ENCODE data around the gene PEA15.

PEA15 gene

DNA sequence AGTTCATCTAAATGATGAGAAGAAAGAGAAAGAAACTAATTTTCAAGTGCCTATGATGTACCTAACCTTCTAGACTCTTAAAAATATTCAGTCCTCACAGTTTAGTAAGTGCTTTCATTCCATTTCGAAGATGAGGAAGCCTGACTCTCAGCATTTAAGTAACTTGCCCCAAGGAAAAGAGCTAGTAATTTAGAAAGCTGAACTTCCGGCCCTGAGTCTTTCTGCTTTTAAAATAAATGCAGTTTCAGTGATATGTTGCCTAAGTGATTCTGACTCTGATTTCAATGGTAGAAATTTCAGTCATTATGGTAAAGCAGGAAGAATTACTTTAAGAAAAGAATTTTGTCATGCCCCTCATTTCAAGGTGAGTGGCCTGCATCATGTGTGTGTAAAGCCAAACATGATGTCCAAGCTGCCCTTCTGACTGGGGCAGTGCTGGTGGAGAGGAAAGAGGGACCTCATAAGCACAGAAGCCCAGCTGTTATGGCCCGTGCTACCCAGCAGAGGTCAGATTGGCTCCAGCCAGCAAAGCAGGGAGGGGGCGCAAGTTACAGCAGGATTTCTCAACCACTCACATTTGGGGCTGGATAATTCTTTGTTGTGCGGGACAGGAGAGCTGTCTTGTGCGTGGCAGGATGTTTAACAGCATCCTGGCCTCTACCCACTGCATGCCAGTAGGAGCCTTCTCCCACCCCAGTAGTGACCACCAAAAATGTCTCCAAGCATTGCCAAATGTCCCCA, 43.0 kb upstream of the PEA15 start:
- no peak overlapping the region for H3K4me3 ChIP-seq (ENCODE audit: low read depth, low read length)
- peak; percentile 5 for DNase-seq (ENCODE audit: low read depth)
- TF ChIP-seq, protein P1, sequence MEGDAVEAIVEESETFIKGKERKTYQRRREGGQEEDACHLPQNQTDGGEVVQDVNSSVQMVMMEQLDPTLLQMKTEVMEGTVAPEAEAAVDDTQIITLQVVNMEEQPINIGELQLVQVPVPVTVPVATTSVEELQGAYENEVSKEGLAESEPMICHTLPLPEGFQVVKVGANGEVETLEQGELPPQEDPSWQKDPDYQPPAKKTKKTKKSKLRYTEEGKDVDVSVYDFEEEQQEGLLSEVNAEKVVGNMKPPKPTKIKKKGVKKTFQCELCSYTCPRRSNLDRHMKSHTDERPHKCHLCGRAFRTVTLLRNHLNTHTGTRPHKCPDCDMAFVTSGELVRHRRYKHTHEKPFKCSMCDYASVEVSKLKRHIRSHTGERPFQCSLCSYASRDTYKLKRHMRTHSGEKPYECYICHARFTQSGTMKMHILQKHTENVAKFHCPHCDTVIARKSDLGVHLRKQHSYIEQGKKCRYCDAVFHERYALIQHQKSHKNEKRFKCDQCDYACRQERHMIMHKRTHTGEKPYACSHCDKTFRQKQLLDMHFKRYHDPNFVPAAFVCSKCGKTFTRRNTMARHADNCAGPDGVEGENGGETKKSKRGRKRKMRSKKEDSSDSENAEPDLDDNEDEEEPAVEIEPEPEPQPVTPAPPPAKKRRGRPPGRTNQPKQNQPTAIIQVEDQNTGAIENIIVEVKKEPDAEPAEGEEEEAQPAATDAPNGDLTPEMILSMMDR (IDR thresholded peaks at IDR 0.05; ENCODE audit: low read depth, low read length, missing control alignments): peak; percentile 56

DNA sequence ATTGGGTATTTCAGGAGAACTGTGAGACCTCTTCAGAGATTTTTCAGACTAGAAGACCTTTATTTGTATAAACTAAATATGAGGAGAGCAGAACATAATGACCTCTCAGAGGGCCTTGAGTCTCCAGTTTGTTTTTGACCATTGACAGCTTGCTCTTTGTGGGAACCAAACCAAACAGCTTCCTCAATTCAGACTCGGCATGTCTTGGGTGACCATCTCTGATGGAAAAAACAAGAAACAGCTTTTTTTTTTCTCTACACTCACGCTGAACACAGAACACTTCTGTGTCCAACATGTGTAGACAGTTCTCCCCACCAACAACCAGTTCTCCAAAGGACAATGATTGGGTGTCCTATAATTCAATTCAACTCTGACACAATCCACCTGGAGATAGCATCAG, 42.3 kb upstream of the PEA15 start:
- H3K4me3 ChIP-seq (ENCODE audit: low read depth, low read length): no peak overlapping the region
- TF ChIP-seq, protein P1 (IDR thresholded peaks at IDR 0.05; ENCODE audit: low read depth, low read length, missing control alignments): no peak
- no peak for DNase-seq (ENCODE audit: low read depth)

DNA sequence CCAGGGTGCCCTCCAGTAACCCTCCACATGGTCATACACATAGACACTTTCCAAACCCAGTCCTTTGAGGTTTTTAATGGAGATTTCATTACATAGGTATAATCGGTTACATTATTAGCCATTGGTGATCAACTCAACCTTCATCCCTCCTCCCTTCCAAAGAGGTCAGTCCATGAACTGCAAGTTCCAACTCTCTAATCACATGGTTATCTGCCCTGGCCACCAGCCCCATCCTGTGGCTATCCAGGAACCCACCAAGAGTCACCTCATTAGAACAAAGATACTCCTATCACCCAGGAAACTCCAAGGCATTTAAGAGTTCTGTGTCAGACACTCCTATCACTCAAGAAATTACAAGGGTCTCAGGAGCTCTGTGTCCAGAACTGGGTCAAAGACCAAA, 41.6 kb upstream of the PEA15 start:
- no peak for DNase-seq (ENCODE audit: low read depth)
- TF ChIP-seq, protein P1 (IDR thresholded peaks at IDR 0.05; ENCODE audit: low read depth, low read length, missing control alignments): no peak

DNA sequence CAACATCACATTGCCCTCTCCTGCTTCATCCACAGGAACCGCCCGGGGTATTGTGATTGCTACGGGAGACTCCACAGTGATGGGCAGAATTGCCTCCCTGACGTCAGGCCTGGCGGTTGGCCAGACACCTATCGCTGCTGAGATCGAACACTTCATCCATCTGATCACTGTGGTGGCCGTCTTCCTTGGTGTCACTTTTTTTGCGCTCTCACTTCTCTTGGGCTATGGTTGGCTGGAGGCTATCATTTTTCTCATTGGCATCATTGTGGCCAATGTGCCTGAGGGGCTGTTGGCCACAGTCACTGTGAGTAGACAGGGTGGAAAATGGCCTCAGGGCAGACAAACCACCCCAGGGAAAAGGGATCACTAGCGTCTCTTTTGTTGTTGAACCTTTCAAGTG, 41.1 kb upstream of the PEA15 start:
- TF ChIP-seq, protein P1 (IDR thresholded peaks at IDR 0.05; ENCODE audit: low read depth, low read length, missing control alignments): no peak
- no peak for DNase-seq (ENCODE audit: low read depth)
- no peak overlapping the region for H3K4me3 ChIP-seq (ENCODE audit: low read depth, low read length)

More for the DNA sequence above, 41.6 kb upstream of the PEA15 start:
- no peak overlapping the region for H3K4me3 ChIP-seq (ENCODE audit: low read depth, low read length)

DNA sequence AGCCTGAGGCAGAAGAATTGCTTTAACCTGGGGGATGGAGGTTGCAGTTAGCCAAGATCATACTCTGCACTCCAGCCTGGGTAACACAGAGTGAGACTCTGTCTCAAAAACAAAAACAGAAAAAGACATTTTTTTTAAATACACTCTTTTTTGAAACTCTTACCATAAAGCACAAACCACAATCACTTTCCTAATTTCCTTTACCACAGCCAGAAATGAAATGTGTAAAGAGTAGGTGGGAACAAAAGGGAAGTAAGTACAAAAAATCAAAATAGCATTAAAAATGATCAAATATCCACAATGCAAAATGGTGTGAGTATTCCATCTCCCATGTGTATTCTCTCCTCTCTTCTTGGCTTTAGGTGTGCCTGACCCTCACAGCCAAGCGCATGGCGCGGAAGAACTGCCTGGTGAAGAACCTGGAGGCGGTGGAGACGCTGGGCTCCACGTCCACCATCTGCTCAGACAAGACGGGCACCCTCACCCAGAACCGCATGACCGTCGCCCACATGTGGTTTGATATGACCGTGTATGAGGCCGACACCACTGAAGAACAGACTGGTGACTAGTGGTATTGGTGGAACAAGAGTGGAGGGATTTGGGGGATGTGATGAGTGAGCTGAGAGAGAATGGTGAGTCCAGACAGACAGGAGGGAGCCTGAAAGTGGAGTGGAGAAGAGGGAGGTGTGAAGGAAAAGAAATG, 38.9 kb upstream of the PEA15 start:
- no peak overlapping the region for H3K4me3 ChIP-seq (ENCODE audit: low read depth, low read length)
- TF ChIP-seq, protein P1 (IDR thresholded peaks at IDR 0.05; ENCODE audit: low read depth, low read length, missing control alignments): no peak
- DNase-seq (ENCODE audit: low read depth): no peak

DNA sequence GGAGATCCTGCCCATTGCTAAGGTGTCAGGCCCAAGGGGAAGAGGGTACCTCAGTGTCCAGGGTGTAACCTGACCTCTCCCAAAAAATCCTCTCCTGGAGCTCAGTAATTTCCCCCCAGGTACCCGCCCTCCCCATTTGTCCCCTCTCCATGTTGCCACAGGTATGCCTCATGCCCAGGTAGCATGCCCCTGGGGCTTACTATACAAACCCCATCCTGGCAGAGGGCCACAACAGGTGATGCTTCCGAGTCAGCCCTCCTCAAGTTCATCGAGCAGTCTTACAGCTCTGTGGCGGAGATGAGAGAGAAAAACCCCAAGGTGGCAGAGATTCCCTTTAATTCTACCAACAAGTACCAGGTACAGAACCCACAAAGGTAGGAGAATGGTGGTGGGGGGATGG, 38.1 kb upstream of the PEA15 start:
- TF ChIP-seq, protein P1 (IDR thresholded peaks at IDR 0.05; ENCODE audit: low read depth, low read length, missing control alignments): no peak
- no peak overlapping the region for H3K4me3 ChIP-seq (ENCODE audit: low read depth, low read length)
- DNase-seq (ENCODE audit: low read depth): no peak

Measured in GM12864 (cell line).